H9 (cell line): ENCODE measurements around the gene OTUB2. TPM values are rescaled to one million over a fixed set of nuclear protein-coding genes. Genes with fewer than 3 reads are reported as not detected.

ENCODE experiments used
- DNase-seq: peaks from one replicate; pipeline ENCODE4 v3.0.0-alpha.2; 2017
- H2AFZ ChIP-seq: one replicate; pipeline ENCODE4 v1.6.1; 2013; ENCODE audit warnings: mild to moderate bottlenecking, low read length, control low read depth, moderate library complexity
- H2AK5ac ChIP-seq: 2 replicates; pipeline ENCODE4 v1.6.1; 2013; ENCODE audit warnings: low read length, control low read depth, mixed read lengths; ENCODE audit not compliant: insufficient read length
- H2BK120ac ChIP-seq: one replicate; pipeline ENCODE4 v1.6.1; 2013; ENCODE audit warnings: low read depth, mild to moderate bottlenecking, low read length, control low read depth, inconsistent platforms; ENCODE audit not compliant: poor library complexity, severe bottlenecking
- H2BK12ac ChIP-seq: 2 replicates; pipeline ENCODE4 v1.6.1; 2013; ENCODE audit warnings: low read length, control low read depth, mixed read lengths, low read depth; ENCODE audit not compliant: insufficient read length
- H2BK15ac ChIP-seq: 2 replicates; pipeline ENCODE4 v1.6.1; 2013; ENCODE audit warnings: low read depth, low read length, control low read depth
- H2BK20ac ChIP-seq: one replicate; pipeline ENCODE4 v1.6.1; 2013; ENCODE audit warnings: low read depth, mild to moderate bottlenecking, low read length, control low read depth, inconsistent platforms; ENCODE audit not compliant: poor library complexity, severe bottlenecking
- H2BK5ac ChIP-seq: 2 replicates; pipeline ENCODE4 v1.6.1; 2013; ENCODE audit warnings: low read length, control low read depth, mixed read lengths; ENCODE audit not compliant: insufficient read length
- H3K14ac ChIP-seq: 2 replicates; pipeline ENCODE4 v1.6.1; 2013; ENCODE audit warnings: low read length, control low read depth; ENCODE audit not compliant: insufficient read depth
- H3K18ac ChIP-seq: 2 replicates; pipeline ENCODE4 v1.6.1; 2013; ENCODE audit warnings: low read depth, mild to moderate bottlenecking, mixed read lengths, low read length, control low read depth; ENCODE audit not compliant: insufficient read length
- H3K23ac ChIP-seq: 2 replicates; pipeline ENCODE4 v1.6.1; 2013; ENCODE audit warnings: low read length, control low read depth, mixed read lengths, low read depth; ENCODE audit not compliant: insufficient read length
- H3K23me2 ChIP-seq: 2 replicates; pipeline ENCODE4 v1.6.1; 2013; ENCODE audit warnings: low read depth, mild to moderate bottlenecking, mixed read lengths, low read length, control low read depth; ENCODE audit not compliant: insufficient read length, poor library complexity, severe bottlenecking
- H3K27ac ChIP-seq: 2 replicates; pipeline ENCODE4 v1.5.1; 2013; ENCODE audit warnings: low read length, control low read depth, mixed read lengths, low read depth; ENCODE audit not compliant: insufficient read length
- H3K27me3 ChIP-seq: 2 replicates; pipeline ENCODE4 v1.6.1; 2013; ENCODE audit warnings: low read length, control low read depth, inconsistent platforms; ENCODE audit not compliant: insufficient read depth
- H3K4ac ChIP-seq: 2 replicates; pipeline ENCODE4 v1.6.1; 2013; ENCODE audit warnings: low read depth, mild to moderate bottlenecking, control low read depth, inconsistent platforms, low read length, moderate library complexity
- H3K4me1 ChIP-seq: 2 replicates; pipeline ENCODE4 v1.6.1; 2013; ENCODE audit warnings: low read length, control low read depth, inconsistent platforms; ENCODE audit not compliant: insufficient read depth
- H3K4me2 ChIP-seq: 2 replicates; pipeline ENCODE4 v1.6.1; 2013; ENCODE audit warnings: low read length, control low read depth, mixed read lengths; ENCODE audit not compliant: insufficient read length, insufficient read depth
- H3K56ac ChIP-seq: 2 replicates; pipeline ENCODE4 v1.6.1; 2013; ENCODE audit warnings: low read depth, mild to moderate bottlenecking, mixed read lengths, low read length, control low read depth; ENCODE audit not compliant: insufficient read length
- H3K79me1 ChIP-seq: 2 replicates; pipeline ENCODE4 v1.6.1; 2013; ENCODE audit warnings: low read depth, mild to moderate bottlenecking, moderate library complexity, low read length, control low read depth, inconsistent platforms; ENCODE audit not compliant: insufficient read depth, poor library complexity, severe bottlenecking
- H3K79me2 ChIP-seq: 2 replicates; pipeline ENCODE4 v1.6.1; 2013; ENCODE audit warnings: low read length, control low read depth, inconsistent platforms; ENCODE audit not compliant: insufficient read depth
- H3K9ac ChIP-seq: 2 replicates; pipeline ENCODE4 v1.6.1; 2013; ENCODE audit warnings: low read length, control low read depth, mixed read lengths; ENCODE audit not compliant: insufficient read length; ENCODE audit errors: extremely low read depth
- H3K9me3 ChIP-seq: one replicate; pipeline ENCODE4 v1.6.1; 2013; ENCODE audit warnings: low read depth, low read length, inconsistent platforms; ENCODE audit not compliant: control insufficient read depth
- H3T11ph ChIP-seq: one replicate; pipeline ENCODE4 v1.6.1; 2013; ENCODE audit warnings: mild to moderate bottlenecking, low read length, control low read depth, inconsistent platforms
- H4K20me1 ChIP-seq: one replicate; pipeline ENCODE4 v1.6.1; 2013; ENCODE audit not compliant: control insufficient read depth, insufficient read length, insufficient read depth
- H4K5ac ChIP-seq: 2 replicates; pipeline ENCODE4 v1.6.1; 2013; ENCODE audit warnings: low read depth, mild to moderate bottlenecking, mixed read lengths, low read length, control low read depth; ENCODE audit not compliant: insufficient read length
- H4K8ac ChIP-seq: replicated peaks from 2 replicates; pipeline ENCODE4 v1.6.1; 2013; ENCODE audit warnings: low read length, control low read depth, mixed read lengths, low read depth; ENCODE audit not compliant: insufficient read length
- H4K91ac ChIP-seq: 2 replicates; pipeline ENCODE4 v1.6.1; 2013; ENCODE audit warnings: low read depth, mild to moderate bottlenecking, moderate library complexity, mixed read lengths, low read length, control low read depth; ENCODE audit not compliant: insufficient read length
- H3K27ac Mint-ChIP-seq, 3 experiments: 2 replicates in 2 of 3; 3 replicates in 1 of 3; pipeline ENCODE4 v1.8.0; 2020 to 2021; ENCODE audit warnings: mixed read lengths in 3 of 3, mild to moderate bottlenecking in 1 of 3, moderate library complexity in 1 of 3
- H3K27me3 Mint-ChIP-seq: 2 replicates; pipeline ENCODE4 v1.8.0; 2021; ENCODE audit warnings: low read depth, mild to moderate bottlenecking, moderate library complexity, mixed read lengths
- H3K36me3 Mint-ChIP-seq, 3 experiments: 2 replicates in 2 of 3; 3 replicates in 1 of 3; pipeline ENCODE4 v1.8.0; 2020 to 2021; ENCODE audit warnings: low read depth in 3 of 3, mixed read lengths in 3 of 3; ENCODE audit not compliant: insufficient read depth in 1 of 3
- H3K4me1 Mint-ChIP-seq, 2 experiments: 2 replicates each; pipeline ENCODE4 v1.8.0; 2020; ENCODE audit warnings: mixed read lengths in 2 of 2
- H3K4me3 Mint-ChIP-seq, 2 experiments: 2 replicates in 1 of 2; 3 replicates in 1 of 2; pipeline ENCODE4 v1.8.0; 2020 to 2021; ENCODE audit warnings: mild to moderate bottlenecking in 2 of 2, mixed read lengths in 2 of 2, moderate library complexity in 1 of 2
- H3K9me3 Mint-ChIP-seq, 2 experiments: 2 replicates in 1 of 2; 3 replicates in 1 of 2; pipeline ENCODE4 v1.8.0; 2020; ENCODE audit warnings: mild to moderate bottlenecking in 2 of 2, mixed read lengths in 2 of 2, moderate library complexity in 1 of 2
- WGBS: extraction: QIAGEN DNeasy Blood & Tissue Kit; methylation state at CpG from one replicate; pipeline ENCODE4 v1.1.7; 2013; ENCODE audit warnings: missing lambda C conversion rate, low lambda C conversion rate, mixed read lengths; ENCODE audit not compliant: insufficient read length; ENCODE audit errors: extremely low coverage; 5-methylcytosine and 5-hydroxymethylcytosine counted together
- total RNA-seq: library from RNA; stranded (reverse); gene quantifications from 2 replicates; pipeline ENCODE4 v1.2.1, GENCODE V29; 2021
- TF ChIP-seq, protein P1 (sequence below): fragments of 200-600 bp; sonication (generic); conservative IDR thresholded peaks from 3 replicates; pipeline ENCODE4 v1.8.0; 2021; ENCODE audit warnings: antibody characterized with exemption, mild to moderate bottlenecking

OTUB2 gene
- total RNA-seq, 1 experiment from 2014 or later, result 3.6 TPM

DNA sequence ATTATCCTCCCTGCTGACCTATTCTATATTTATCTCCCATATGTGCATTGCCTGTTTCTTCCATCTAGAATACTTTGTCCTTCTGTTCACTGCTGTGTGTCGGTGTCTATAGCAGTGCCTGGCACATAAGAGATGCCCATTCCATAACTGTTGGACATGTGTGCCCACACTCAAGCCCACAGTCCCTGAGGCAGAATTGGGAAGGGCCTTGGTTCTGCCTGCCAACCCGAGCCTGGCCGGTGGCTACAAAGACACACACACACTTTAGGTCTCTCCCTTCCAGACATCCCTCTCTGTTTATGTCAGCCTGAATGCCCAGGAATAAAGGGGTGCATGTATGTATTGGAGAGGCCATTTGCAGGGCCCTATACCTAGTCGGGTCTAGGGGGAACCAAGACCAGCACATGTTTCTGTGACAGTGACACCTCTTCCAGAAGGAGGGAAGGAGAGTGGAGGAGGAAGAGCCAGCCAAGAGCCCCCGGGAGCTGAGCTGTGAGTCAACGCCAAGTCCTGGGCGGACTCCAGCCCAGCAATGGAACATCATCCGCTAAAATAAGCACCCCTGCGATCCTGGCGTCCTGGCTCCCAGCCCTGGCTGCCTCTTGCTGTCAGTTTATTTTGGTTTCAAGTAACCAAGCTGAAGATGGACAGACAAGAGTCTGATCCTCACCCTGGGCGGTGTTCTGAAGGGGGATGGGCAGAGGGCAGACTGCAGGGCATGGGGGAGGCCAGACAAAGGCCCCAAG is 45.5 kb upstream of the OTUB2 start:
- no peak overlapping the region for H4K91ac ChIP-seq
- no peak for DNase-seq
- H3K4me1 ChIP-seq, result no peaks in the 10 kb centered on the region; the same call in 1 of the 2 replicates
- Mint-ChIP-seq H3K27ac (no peak overlapping the region), H3K9me3 (no peaks in the 10 kb centered on the region; a peak in 1 of 5 replicates), H3K4me3 (no peak overlapping the region), H3K36me3 (no peaks in the 10 kb centered on the region), H3K27me3 (peaks cover 2% of the 10 kb centered on the region; the same call in 1 of the 2 replicates), H3K4me1 (peaks cover 24 to 47% of the 10 kb centered on the region in 2 experiments)
- H3K27ac ChIP-seq, result no peak overlapping the region
- H3K23me2 ChIP-seq, result no peaks in the 10 kb centered on the region
- no peak overlapping the region for H2BK20ac ChIP-seq
- H3K4ac ChIP-seq, result no peak overlapping the region
- no peak overlapping the region for H3K23ac ChIP-seq
- no peaks in the 10 kb centered on the region for H3K27me3 ChIP-seq
- H2BK15ac ChIP-seq, result no peak overlapping the region
- H3K56ac ChIP-seq, result no peak overlapping the region
- H3K18ac ChIP-seq, result no peak overlapping the region
- H4K20me1 ChIP-seq, result no peaks in the 10 kb centered on the region
- H2AK5ac ChIP-seq, result no peak overlapping the region
- no peak overlapping the region for H4K5ac ChIP-seq
- H3T11ph ChIP-seq, result no peak overlapping the region
- WGBS, result no CpG with 5 or more reads among the region's 11 CpGs
- no peak overlapping the region for H2BK12ac ChIP-seq
- H3K79me1 ChIP-seq, result no peaks in the 10 kb centered on the region
- H2BK120ac ChIP-seq, result no peak overlapping the region
- no peak overlapping the region for H2BK5ac ChIP-seq
- H3K4me2 ChIP-seq, result no peak overlapping the region
- H3K14ac ChIP-seq, result no peak overlapping the region
- no peak overlapping the region for H3K9ac ChIP-seq
- H2AFZ ChIP-seq, result no peak overlapping the region
- H4K8ac ChIP-seq, result no peak overlapping the region
- TF ChIP-seq, protein P1, sequence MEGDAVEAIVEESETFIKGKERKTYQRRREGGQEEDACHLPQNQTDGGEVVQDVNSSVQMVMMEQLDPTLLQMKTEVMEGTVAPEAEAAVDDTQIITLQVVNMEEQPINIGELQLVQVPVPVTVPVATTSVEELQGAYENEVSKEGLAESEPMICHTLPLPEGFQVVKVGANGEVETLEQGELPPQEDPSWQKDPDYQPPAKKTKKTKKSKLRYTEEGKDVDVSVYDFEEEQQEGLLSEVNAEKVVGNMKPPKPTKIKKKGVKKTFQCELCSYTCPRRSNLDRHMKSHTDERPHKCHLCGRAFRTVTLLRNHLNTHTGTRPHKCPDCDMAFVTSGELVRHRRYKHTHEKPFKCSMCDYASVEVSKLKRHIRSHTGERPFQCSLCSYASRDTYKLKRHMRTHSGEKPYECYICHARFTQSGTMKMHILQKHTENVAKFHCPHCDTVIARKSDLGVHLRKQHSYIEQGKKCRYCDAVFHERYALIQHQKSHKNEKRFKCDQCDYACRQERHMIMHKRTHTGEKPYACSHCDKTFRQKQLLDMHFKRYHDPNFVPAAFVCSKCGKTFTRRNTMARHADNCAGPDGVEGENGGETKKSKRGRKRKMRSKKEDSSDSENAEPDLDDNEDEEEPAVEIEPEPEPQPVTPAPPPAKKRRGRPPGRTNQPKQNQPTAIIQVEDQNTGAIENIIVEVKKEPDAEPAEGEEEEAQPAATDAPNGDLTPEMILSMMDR, result no peak
- H3K9me3 ChIP-seq, result no peaks in the 10 kb centered on the region
- no peaks in the 10 kb centered on the region for H3K79me2 ChIP-seq
